ENCODE results near the gene CALHM5. TPM values are rescaled to one million over a fixed set of nuclear protein-coding genes. Genes with fewer than 3 reads are reported as not detected.

The CALHM5 gene
- total RNA-seq: 1 to 10 TPM in 3 of 4 donors, under 1 TPM in 1; 0.48 to 6.0 (median 1.4) TPM

- TF ChIP-seq CTCF (IDR thresholded peaks at IDR 0.05): no peak
- DNase-seq (ENCODE audit: low spot score) (no peak), ATAC-seq (ENCODE audit: low FRiP score) (peak; percentile 77)
Observed at GRCh38 chr6:116511424-116512110, at the start of gene CALHM5. Gene CALHM5 (plus strand): TSS chr6:116511639. CDS start chr6:116511697, 58 bp downstream.

- no peak for DNase-seq (ENCODE audit: low spot score)
- no peak for TF ChIP-seq CTCF (IDR thresholded peaks at IDR 0.05)
- peak; percentile 66 for ATAC-seq (ENCODE audit: low FRiP score)
Observed at GRCh38 chr6:116461932-116462885, 49.2 kb upstream of the CALHM5 start.

- ATAC-seq (ENCODE audit: low FRiP score): no peak
- no peak for TF ChIP-seq CTCF (IDR thresholded peaks at IDR 0.05)
- no peak for DNase-seq (ENCODE audit: low spot score)
Observed at GRCh38 chr6:116463301-116463700, 48.1 kb upstream of the CALHM5 start.

- ATAC-seq (ENCODE audit: low FRiP score) (no peak), DNase-seq (ENCODE audit: low spot score) (no peak)
- TF ChIP-seq CTCF (IDR thresholded peaks at IDR 0.05): no peak
Observed at GRCh38 chr6:116465246-116465645, 46.2 kb upstream of the CALHM5 start.

GRCh38 chr6:116467096-116467495 is 44.3 kb upstream of the CALHM5 start:
- no peak for TF ChIP-seq CTCF (IDR thresholded peaks at IDR 0.05)
- DNase-seq (ENCODE audit: low spot score): no peak
- ATAC-seq (ENCODE audit: low FRiP score): peak; percentile 78

GRCh38 chr6:116467514-116467913 is 43.9 kb upstream of the CALHM5 start:
- no peak for DNase-seq (ENCODE audit: low spot score)
- no peak for TF ChIP-seq CTCF (IDR thresholded peaks at IDR 0.05)
- ATAC-seq (ENCODE audit: low FRiP score): no peak
